GM12891 (cell line): Measurements from ENCODE around the gene MBD5.

Experiments used
- POLR2A ChIP-seq: IDR thresholded peaks from 2 replicates; pipeline ENCODE4 v1.6.1; 2011; ENCODE audit warnings: low read depth, low read length, control low read depth
- POLR2AphosphoS5 ChIP-seq: IDR thresholded peaks from 2 replicates; pipeline ENCODE4 v1.6.1; 2011; ENCODE audit warnings: low read depth, low read length, control low read depth
- POU2F2 ChIP-seq: IDR thresholded peaks from 2 replicates; pipeline ENCODE4 v1.6.1; 2011; ENCODE audit warnings: low read depth, mild to moderate bottlenecking, control low read depth, low read length, moderate library complexity
- SPI1 ChIP-seq: IDR thresholded peaks from 2 replicates; pipeline ENCODE4 v1.6.1; 2011; ENCODE audit warnings: low read depth, low read length, control low read depth
- TAF1 ChIP-seq: IDR thresholded peaks from 2 replicates; pipeline ENCODE4 v1.6.1; 2011; ENCODE audit warnings: low read depth, low read length, control low read depth

DNA sequence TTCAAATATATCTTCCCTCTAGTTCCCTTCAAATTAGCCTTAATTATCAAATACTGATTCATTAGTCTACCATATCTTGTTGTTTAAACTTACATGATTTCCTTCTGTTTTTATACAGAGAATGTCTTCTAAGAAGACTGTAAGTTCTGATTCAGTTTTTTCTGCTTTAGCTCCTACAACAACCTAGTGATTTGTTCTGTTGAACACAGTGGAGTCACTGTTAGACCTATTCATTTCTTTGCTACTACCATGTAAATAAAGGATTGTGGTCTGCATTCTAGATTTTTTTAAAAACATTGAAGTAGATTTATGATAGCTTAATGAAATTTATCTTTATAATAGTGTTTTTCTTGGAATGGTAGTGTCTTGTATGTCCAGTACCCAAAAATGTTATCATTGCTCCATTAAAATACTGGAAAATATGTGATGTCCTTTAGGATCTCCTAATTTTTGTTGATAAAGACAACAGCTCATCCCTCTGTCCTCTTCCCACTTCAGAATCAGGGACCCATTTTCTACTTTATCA lies 146.4 kb downstream of the MBD5 start:
- no peak for TF ChIP-seq POLR2A
- TF ChIP-seq POLR2AphosphoS5: no peak
- TF ChIP-seq TAF1: no peak
- TF ChIP-seq POU2F2: no peak
- no peak for TF ChIP-seq SPI1
